GM12891 (cell line): Measurements from ENCODE around the gene HOXA13.

ENCODE experiments used
- POLR2A ChIP-seq: IDR thresholded peaks from 2 replicates; pipeline ENCODE4 v1.6.1; 2011; ENCODE audit warnings: low read depth, low read length, control low read depth
- POLR2AphosphoS5 ChIP-seq: IDR thresholded peaks from 2 replicates; pipeline ENCODE4 v1.6.1; 2011; ENCODE audit warnings: low read depth, low read length, control low read depth
- SPI1 ChIP-seq: IDR thresholded peaks from 2 replicates; pipeline ENCODE4 v1.6.1; 2011; ENCODE audit warnings: low read depth, low read length, control low read depth
- TAF1 ChIP-seq: IDR thresholded peaks from 2 replicates; pipeline ENCODE4 v1.6.1; 2011; ENCODE audit warnings: low read depth, low read length, control low read depth

- TF ChIP-seq POLR2A, result no peak
- TF ChIP-seq SPI1, result no peak
- no peak for TF ChIP-seq TAF1
- no peak for TF ChIP-seq POLR2AphosphoS5
Measured at GRCh38 chr7:27174874-27175625, 24.8 kb downstream of the HOXA13 start.
